CD4-positive, alpha-beta T cell (primary cell): ENCODE data around the gene TBC1D23. TPM values are rescaled to one million over a fixed set of nuclear protein-coding genes. Genes with fewer than 3 reads are reported as not detected.

Experiments
- ATAC-seq: fragments of 200-7000 bp; cut with Tn5 transposase; one replicate; pipeline ENCODE4 v1.10.0; 2022; ENCODE audit warnings: mild to moderate bottlenecking; ENCODE audit not compliant: poor library complexity
- CTCF ChIA-PET: fragments of 350-600 bp; sonication (Branson Sonifier 250); formaldehyde crosslinking; loops from one replicate; lab custom pipeline; 2021; ENCODE audit warnings: antibody characterized with exemption, inconsistent platforms; lab: Charles Lee
- POLR2A ChIA-PET: fragments of 350-600 bp; sonication (Branson Sonifier 250); formaldehyde crosslinking; loops from one replicate; lab custom pipeline; 2021; ENCODE audit warnings: antibody characterized with exemption, inconsistent platforms; lab: Charles Lee
- DNase-seq, 14 experiments: peaks; one replicate each; pipeline ENCODE4 v3.0.0-alpha.2; 2013 to 2020; ENCODE audit warnings: mixed read lengths in 2 of 14
- H3K27ac ChIP-seq, 2 donors: one replicate each; pipeline versions ENCODE4 v1.5.1 to v1.7.0; 2013; ENCODE audit warnings: low read length in 2 of 2, low read depth in 1 of 2, mild to moderate bottlenecking in 1 of 2
- H3K27me3 ChIP-seq, 2 experiments: 1 replicate in 1 of 2; 2 replicates in 1 of 2; pipeline versions ENCODE4 v1.6.1 to v1.7.0; 2013; ENCODE audit warnings: low read length in 2 of 2, control low read depth in 1 of 2, mild to moderate bottlenecking in 1 of 2, moderate library complexity in 1 of 2; ENCODE audit not compliant: insufficient read depth in 2 of 2, control insufficient read depth in 1 of 2
- H3K36me3 ChIP-seq: one replicate; pipeline ENCODE4 v1.6.1; 2013; ENCODE audit warnings: low read length, control low read depth; ENCODE audit not compliant: insufficient read depth
- H3K4me1 ChIP-seq: one replicate; pipeline ENCODE4 v1.6.1; 2013; ENCODE audit warnings: low read length, control low read depth; ENCODE audit not compliant: insufficient read depth
- H3K4me3 ChIP-seq: one replicate; pipeline ENCODE4 v1.5.1; 2013; ENCODE audit warnings: mild to moderate bottlenecking, low read length, moderate library complexity
- H3K9me3 ChIP-seq, 2 experiments: 1 replicate in 1 of 2; 2 replicates in 1 of 2; pipeline versions ENCODE4 v1.6.1 to v1.7.0; 2013; ENCODE audit warnings: low read length in 2 of 2, mild to moderate bottlenecking in 2 of 2, control low read depth in 1 of 2, moderate library complexity in 1 of 2; ENCODE audit not compliant: control insufficient read depth in 1 of 2, insufficient read depth in 1 of 2
- H3K27ac Mint-ChIP-seq: one replicate; pipeline ENCODE4 v1.8.0; 2020; ENCODE audit warnings: mixed read lengths
- H3K27me3 Mint-ChIP-seq: one replicate; pipeline ENCODE4 v1.8.0; 2021; ENCODE audit warnings: mixed read lengths
- H3K36me3 Mint-ChIP-seq: one replicate; pipeline ENCODE4 v1.8.0; 2021; ENCODE audit warnings: low read depth, mixed read lengths
- H3K4me1 Mint-ChIP-seq: one replicate; pipeline ENCODE4 v1.8.0; 2021; ENCODE audit warnings: low read depth, mixed read lengths
- H3K4me3 Mint-ChIP-seq: one replicate; pipeline ENCODE4 v1.8.0; 2020; ENCODE audit warnings: mild to moderate bottlenecking, mixed read lengths
- H3K9me3 Mint-ChIP-seq: one replicate; pipeline ENCODE4 v1.8.0; 2020; ENCODE audit warnings: mixed read lengths
- intact Hi-C, 2 experiments: fragments of 100-400 bp; cut with DNase I in 1 of 2; cut with micrococcal nuclease in 1 of 2; formaldehyde crosslinking; loops; one replicate each; pipeline versions ENCODE4 v1.15.1 to v1.9.0; 2023 to 2025; cut with DNase I, micrococcal nuclease
- total RNA-seq, 174 experiments: library from RNA in 2 of 174; stranded (reverse) in 2 of 174; gene quantifications; one replicate each; pipeline ENCODE4 v1.2.3 and lab custom pipeline; 2021 to 2026
- TF ChIP-seq, protein P1 (sequence below): fragments of 200-600 bp; IDR thresholded peaks from one replicate; pipeline ENCODE4 v1.8.0; 2022; ENCODE audit warnings: antibody characterized with exemption, mild to moderate bottlenecking

The TBC1D23 gene
- total RNA-seq, 2 experiments from 2014 or later: 31.8 to 34.8 TPM

DNA sequence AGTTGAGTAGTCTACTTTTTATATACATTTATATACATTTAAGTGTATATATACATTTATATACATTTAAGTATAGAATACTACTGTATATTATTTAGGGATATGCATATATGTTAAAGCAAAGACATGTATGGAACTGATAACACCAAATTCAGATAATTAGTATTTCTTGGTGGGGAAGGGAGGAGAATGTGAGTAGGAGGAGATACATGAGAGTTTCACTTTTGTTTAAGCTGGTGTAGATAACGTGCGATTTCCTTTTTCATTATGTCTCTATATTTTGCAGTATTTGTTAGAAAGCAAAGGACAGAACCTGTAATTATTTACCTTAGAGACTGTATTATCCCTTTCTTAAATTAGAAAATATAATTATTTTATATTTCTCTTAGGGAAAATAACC is 57.1 kb downstream of the TBC1D23 start:
- H3K4me1 ChIP-seq: peaks cover 3% of the 10 kb centered on the region
- no peak overlapping the region for H3K27ac ChIP-seq
- peaks cover 5% of the 10 kb centered on the region for H3K4me1 Mint-ChIP-seq
- no peak overlapping the region for H3K4me3 ChIP-seq
- DNase-seq (peak in 1 of 14 experiments; percentile 18), ATAC-seq (no peak)
- no peak overlapping the region for H3K4me3 Mint-ChIP-seq
- peaks cover 25% of the 10 kb centered on the region for H3K36me3 ChIP-seq
- no peak overlapping the region for H3K27ac Mint-ChIP-seq
- H3K9me3 ChIP-seq: no peaks in the 10 kb centered on the region
- TF ChIP-seq, protein P1, sequence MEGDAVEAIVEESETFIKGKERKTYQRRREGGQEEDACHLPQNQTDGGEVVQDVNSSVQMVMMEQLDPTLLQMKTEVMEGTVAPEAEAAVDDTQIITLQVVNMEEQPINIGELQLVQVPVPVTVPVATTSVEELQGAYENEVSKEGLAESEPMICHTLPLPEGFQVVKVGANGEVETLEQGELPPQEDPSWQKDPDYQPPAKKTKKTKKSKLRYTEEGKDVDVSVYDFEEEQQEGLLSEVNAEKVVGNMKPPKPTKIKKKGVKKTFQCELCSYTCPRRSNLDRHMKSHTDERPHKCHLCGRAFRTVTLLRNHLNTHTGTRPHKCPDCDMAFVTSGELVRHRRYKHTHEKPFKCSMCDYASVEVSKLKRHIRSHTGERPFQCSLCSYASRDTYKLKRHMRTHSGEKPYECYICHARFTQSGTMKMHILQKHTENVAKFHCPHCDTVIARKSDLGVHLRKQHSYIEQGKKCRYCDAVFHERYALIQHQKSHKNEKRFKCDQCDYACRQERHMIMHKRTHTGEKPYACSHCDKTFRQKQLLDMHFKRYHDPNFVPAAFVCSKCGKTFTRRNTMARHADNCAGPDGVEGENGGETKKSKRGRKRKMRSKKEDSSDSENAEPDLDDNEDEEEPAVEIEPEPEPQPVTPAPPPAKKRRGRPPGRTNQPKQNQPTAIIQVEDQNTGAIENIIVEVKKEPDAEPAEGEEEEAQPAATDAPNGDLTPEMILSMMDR: no peak
- peaks cover 40% of the 10 kb centered on the region for H3K36me3 Mint-ChIP-seq
- no peaks in the 10 kb centered on the region for H3K27me3 ChIP-seq
- intact Hi-C loops: loop anchor here (2.0 to 10.0 kb wide), 3 partner anchors 273 to 1064 kb away; no protein-coding TSS in a partner anchor
- no peaks in the 10 kb centered on the region for H3K27me3 Mint-ChIP-seq
- no peaks in the 10 kb centered on the region for H3K9me3 Mint-ChIP-seq
- CTCF ChIA-PET: interaction anchor here (1.5 kb wide), 1 partner anchor 272 kb away, joined by 9 read pairs; no protein-coding TSS in a partner anchor
- POLR2A ChIA-PET: no interaction called here

DNA sequence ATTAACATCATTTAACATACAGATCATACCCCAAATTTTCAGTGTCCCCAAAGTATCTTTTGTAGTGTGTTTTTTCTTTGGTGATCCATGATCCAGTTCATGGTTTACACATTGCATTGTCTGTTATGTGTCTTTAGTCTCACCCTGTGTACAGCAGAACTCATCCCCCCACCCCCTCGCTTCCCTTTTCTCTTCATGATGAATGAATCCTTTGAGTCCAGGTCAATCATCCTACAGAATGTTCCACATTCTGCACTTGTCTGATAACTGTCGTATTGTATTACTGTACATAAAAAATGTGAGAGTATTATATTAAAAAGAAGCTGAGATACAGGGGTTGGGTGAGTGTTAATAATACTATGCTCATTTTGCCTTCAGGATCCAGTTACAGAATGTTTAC is 59.2 kb downstream of the TBC1D23 start:
- intact Hi-C loops: loop anchor here in 1 of 2 experiments (5.0 to 10.0 kb wide), 2 partner anchors 395 to 1062 kb away; no protein-coding TSS in a partner anchor
- ATAC-seq (no peak), DNase-seq (no peak)
- Mint-ChIP-seq H3K4me3 (no peak overlapping the region), H3K4me1 (peaks cover 5% of the 10 kb centered on the region), H3K36me3 (peaks cover 51% of the 10 kb centered on the region), H3K27me3 (no peaks in the 10 kb centered on the region), H3K9me3 (no peaks in the 10 kb centered on the region), H3K27ac (no peak overlapping the region)
- H3K27ac ChIP-seq: no peak overlapping the region
- CTCF ChIA-PET: no interaction called here
- POLR2A ChIA-PET: no interaction called here
- TF ChIP-seq, protein P1: no peak
- H3K27me3 ChIP-seq: no peaks in the 10 kb centered on the region
- peaks cover 3% of the 10 kb centered on the region for H3K4me1 ChIP-seq
- H3K4me3 ChIP-seq: no peak overlapping the region
- peaks cover 33% of the 10 kb centered on the region for H3K36me3 ChIP-seq
- H3K9me3 ChIP-seq: no peaks in the 10 kb centered on the region

DNA sequence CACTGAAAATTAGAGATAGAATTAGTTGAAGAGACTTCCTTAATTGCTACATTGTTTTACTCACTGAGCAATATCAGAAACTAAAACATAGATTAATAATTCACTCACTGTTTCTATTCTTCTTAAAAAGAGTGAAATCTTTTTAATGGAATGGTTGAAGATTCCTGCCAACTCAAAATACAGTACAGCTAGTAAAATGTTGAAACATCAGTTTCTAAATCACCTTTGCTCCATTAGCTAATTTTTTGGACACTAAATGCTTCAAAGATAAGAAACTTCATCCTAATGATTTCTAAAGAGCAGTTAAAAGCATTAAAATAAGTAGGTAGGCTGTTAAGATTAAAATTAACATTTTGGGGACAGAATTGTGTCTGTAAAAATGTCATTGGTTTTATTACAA is 63.3 kb downstream of the TBC1D23 start:
- H3K27ac ChIP-seq: no peak overlapping the region
- no peak overlapping the region for H3K4me3 Mint-ChIP-seq
- H3K36me3 ChIP-seq: peaks cover 30% of the 10 kb centered on the region
- no peak overlapping the region for H3K4me3 ChIP-seq
- DNase-seq (no peak), ATAC-seq (no peak)
- ChIA-PET CTCF (no interaction called here), POLR2A (no interaction called here)
- no peaks in the 10 kb centered on the region for H3K4me1 Mint-ChIP-seq
- TF ChIP-seq, protein P1: no peak
- H3K27ac Mint-ChIP-seq: no peak overlapping the region
- H3K36me3 Mint-ChIP-seq: peaks cover 51% of the 10 kb centered on the region
- intact Hi-C loops: no loop called here
- no peaks in the 10 kb centered on the region for H3K9me3 Mint-ChIP-seq
- no peaks in the 10 kb centered on the region for H3K4me1 ChIP-seq
- no peaks in the 10 kb centered on the region for H3K27me3 ChIP-seq
- H3K9me3 ChIP-seq: no peaks in the 10 kb centered on the region
- no peaks in the 10 kb centered on the region for H3K27me3 Mint-ChIP-seq
